Body of pancreas (tissue), 4 donors: ENCODE results near the gene PLK5.

ENCODE experiments used
- CTCF ChIP-seq, 7 experiments: fragments of 450-650 bp in 4 of 7; fragments of 200-600 bp in 3 of 7; sonication (generic) in 3 of 7; IDR thresholded peaks; one replicate each; pipeline ENCODE4 v1.5.1; 2016 to 2019; ENCODE audit warnings: antibody characterized with exemption in 7 of 7
- POLR2A ChIP-seq, 3 donors: fragments of 450-650 bp; IDR thresholded peaks; one replicate each; pipeline ENCODE4 v1.6.1; 2016; ENCODE audit warnings: antibody characterized with exemption in 3 of 3, mild to moderate bottlenecking in 2 of 3

GRCh38 chr19:1575323-1576241 lies 51.7 kb downstream of the PLK5 start:
- no peak for TF ChIP-seq POLR2A (IDR thresholded peaks at IDR 0.05)
- no peak for TF ChIP-seq CTCF (IDR thresholded peaks at IDR 0.05)
